NCI-H1436 treated with DMSO at 0.1 percent for 48 hours (cell line): ENCODE data around the gene TLX1.

Source experiments
- DNase-seq: peaks from one replicate; lab custom pipeline; 2025; lab: John Stamatoyannopoulos, UW

The TLX1 gene

DNA sequence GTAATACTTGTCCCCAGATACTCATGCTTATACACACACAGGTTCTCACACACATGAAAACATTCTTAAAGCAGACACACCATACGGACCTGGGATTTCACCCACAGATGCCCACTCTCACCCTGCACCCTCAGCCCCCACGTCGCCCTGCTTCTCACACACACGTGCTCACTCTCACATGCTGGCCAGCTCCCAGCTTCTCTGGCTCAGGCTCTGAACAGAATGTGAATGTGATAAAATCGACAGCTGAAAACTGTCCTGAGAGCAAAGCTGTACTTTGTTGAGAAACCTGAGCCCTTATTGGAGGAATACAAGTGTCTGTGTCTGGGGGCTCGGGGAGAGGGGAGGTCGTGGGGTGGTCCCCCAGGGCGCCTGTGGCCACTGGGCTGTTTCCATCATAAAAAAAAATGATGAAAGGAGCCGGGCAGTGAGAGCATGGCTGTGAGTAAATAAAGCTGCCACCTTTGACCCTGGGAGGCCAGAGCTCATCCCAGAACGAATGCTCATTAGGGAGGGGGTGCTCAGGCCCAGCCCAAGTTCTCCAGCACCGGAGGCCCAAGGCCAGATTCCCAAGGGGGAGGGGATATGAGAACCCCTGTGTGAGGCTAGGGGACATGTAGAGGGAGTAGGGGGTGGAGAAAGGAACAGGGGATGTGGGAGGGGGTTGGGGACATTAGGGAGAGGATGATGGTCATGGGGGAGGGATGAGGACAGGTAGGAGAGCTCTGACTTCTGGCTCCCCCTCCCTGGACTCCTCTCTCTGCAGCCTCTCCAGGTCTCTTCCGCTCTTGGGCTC is 18.1 kb upstream of the TLX1 start:
- DNase-seq, result no peak

DNA sequence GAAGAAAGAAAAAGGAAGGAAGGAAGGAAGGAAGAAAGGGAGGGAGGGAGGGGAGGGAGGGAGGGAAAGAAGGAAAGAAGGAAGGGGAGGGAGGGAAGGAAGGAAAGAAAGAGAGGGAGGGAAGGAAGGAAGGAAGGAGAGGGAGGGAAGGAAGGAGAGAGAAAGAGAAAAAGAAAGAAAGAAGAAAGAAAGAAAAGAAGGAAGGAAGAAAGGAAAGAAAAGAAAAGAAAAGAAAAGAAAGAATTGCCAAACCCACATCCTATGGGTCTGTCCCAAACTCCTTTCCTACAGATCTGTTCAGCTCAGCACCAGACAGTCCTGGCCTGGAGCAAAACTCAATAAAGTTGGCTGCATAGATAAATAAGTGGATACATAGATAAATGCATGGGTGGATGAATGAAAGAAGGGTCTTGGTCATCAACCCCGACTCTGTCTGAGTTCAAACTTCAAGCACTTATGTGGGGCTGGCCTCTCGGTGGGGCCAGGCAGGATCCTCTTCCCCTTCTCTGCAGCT is 17.2 kb upstream of the TLX1 start:
- no peak for DNase-seq

DNA sequence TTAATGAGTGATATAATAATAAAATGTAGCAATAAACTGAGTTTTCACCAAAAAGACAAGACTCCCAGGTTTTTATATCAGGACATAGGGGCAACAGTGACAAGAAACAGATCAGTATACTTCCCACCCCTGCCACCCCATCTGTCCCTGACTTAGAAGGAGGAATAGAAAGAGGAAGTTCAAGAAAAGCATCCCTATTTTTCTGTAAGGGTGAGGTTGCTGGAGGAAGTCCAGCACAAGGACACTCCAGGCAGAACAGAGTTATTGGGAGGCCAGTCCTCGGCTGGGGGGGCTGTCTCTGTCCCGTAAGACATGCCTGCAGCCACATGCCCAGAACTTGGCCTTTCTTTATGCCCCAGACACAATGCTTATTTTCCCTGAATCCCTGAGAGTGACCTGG is 16.5 kb upstream of the TLX1 start:
- no peak for DNase-seq

GRCh38 chr10:101116754-101117153 is 14.3 kb upstream of the TLX1 start:
- no peak for DNase-seq

DNA sequence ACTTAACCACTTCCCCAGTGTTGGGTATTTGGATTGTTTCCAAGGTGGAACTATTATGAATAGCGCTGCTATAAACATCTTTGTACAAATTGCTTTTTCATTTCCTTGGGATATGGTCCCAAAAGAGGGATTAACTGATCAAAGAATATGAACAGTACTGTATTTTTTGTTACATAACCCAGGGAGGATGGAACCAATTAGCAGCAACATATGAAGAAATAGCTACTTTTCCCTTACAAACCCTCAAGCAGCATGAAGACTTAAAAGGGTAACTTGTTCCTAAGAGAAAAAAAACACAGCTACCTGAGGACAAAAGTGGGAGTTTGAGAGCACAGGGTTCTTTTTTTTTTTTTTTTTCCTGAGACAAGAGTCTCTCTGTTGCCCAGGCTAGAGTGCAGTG is 13.1 kb upstream of the TLX1 start:
- DNase-seq, result no peak

GRCh38 chr10:101120520-101120883 is 10.6 kb upstream of the TLX1 start:
- DNase-seq, result no peak

GRCh38 chr10:101120884-101121653 is 10.0 kb upstream of the TLX1 start:
- no peak for DNase-seq

DNA sequence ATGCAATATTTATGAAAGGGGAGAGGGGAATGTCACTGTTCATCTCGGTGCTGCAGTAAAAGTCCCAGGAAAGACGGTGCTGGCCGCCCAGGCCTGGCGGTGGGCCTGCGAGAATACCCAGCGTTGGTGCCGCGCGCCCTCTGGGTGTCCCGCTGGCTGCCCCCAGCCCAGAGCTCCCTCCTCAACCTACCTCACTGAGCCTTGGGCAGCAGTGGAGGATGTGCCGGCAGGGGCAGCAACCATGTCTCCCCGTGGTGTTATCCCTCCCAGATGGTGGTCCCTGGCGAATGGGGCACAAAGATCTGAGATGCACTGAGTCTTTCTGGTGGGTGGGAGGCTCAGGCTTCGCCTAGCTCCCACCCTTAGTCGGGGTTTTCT is 9.5 kb upstream of the TLX1 start:
- DNase-seq, result no peak

GRCh38 chr10:101122270-101123084 is 8.6 kb upstream of the TLX1 start:
- DNase-seq, result no peak

- no peak for DNase-seq
These were observed 7.8 kb upstream of the TLX1 start for GRCh38 chr10:101123085-101123814.

DNA sequence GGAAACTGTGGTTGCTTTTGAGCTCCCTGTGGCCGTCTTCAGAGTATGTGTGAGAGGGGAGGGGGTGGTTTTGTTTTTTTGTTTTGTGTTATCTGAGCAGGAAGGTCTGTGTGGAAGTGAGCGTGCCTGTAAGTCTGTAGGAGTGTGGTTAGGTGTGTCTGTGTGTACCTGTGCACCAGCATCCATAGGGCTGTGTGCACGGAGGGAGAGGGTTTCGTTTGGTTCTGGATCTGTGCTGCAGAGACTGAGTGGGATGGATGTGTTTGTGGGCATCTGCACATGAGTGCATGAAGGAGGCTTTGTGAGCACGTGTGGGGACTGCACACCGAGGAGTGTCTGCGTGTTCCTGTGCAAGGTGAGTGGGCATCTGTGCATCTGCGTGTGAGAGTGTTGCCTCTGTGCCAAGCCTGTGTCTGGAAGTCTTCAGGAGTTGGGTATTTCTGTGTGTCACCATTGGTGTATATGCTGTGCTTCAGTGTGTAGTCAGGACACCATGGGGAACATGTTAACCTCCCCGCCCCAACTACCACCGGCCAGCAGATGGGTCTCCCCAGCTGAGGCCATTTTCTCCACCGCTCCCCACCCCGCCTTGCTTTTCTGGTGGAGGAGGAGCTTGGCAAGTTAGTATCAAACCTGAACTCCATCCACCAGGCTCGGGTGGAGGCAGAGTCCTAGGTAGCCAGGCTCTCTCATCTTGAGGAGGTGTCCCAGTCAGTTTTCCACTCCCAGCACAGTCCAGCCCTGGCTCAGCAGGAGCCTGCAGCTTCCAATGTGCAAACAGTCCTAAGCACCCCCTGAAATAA is 7.1 kb upstream of the TLX1 start:
- no peak for DNase-seq

- no peak for DNase-seq
These were observed 6.2 kb upstream of the TLX1 start for GRCh38 chr10:101124933-101125332.

GRCh38 chr10:101126684-101127628 is 4.1 kb upstream of the TLX1 start:
- DNase-seq, result no peak

DNA sequence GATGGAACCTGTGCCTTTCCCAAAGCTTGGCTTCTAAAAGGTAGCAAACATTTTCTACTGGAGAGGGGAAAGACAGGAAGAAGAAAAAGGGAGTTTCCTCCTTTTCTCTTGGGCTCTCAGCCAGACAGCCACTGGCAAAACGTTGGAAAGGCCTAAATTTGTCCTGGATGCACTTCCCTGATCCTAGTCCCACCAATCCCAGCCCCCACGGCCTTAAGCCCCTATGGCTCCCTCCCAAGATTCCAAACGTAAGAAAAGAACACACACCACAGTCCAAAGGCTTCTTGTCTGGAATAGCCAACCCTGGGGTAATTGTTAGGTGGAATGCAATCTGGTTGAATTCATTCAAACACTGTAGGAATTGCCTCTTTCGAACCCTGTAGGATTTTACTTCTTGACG is 959 bp upstream of the TLX1 start:
- DNase-seq, result no peak

- no peak for DNase-seq
These were observed 999 bp downstream of the TLX1 start for GRCh38 chr10:101131962-101132635.

DNA sequence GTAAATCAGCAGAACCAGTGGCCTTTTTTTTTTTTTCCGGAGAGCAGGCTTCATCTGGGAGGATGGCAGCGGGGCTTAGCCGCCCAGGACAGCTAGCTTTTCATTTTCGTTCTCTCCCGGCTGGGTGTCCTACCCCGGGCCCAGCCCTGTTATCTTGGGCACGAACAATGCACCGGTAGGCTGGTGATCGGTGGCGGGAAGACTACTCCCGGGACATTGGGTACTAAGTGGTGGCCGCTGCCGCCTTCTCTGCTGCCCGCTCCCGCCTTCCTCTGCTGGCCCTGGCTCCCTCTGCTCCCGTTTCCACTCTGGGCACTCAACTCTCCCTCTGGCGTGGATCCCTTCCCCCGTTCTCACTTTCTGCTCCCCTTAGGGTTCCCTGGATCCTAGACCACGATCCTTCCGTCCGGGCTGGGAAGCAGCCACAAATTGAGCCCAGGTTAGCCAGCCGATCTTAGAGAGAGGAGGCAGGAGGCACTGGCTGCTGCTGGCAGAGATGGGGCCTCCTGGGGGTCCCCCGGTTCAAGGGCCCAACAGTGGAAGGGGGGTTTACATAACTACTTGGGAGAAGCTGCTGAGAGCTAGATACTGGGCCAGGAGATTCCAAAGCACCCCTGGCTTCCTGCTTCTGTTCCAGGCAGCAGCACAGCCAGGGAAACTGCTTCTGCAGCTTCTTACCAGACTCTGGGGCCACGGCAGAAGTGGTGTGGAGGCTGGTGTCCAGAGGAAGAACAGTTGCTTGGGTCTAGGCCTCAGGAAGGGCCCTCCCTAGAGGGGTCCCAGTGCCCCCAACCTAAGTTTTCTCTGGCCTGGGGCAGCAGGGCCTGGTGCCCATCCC is 1.8 kb downstream of the TLX1 start:
- DNase-seq, result no peak

DNA sequence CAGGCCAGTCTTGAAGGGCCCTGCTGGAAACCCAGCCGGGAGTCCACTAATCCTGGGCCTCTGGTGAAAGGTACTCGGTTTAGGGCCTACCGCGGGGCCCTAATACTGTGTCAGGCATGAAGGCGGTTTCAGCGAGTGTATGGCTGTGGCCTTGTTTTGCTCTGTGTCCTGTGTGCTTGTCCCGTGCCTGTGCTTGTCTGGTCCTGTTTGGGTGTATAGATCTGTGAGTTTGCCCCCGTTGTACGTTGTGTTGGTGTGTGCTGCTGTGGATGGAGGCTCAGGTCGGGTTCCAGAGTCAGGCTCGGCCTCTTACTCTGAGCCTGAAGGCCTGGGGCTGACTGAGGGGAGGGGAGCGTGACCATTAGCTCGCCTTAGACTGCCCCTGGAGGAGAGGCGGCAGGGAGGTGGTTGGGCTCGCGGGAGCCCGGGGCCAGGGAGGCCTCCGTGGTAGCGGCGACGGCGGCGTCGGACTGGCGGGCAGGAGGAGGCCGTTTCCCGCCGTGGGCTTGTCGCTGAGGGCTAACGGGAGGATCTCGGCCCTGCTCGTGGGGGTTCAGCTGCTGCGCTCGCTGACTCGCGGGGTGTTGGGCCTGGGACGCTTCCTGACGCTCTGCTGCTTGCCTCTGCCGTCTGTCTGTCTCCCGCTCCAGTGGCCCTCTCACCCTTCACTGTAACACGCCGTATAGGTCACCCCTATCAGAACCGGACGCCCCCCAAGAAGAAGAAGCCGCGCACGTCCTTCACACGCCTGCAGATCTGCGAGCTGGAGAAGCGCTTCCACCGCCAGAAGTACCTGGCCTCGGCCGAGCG is 2.6 kb downstream of the TLX1 start:
- no peak for DNase-seq
